ENCODE measurements around the gene TMEM191C.

- TF ChIP-seq HDGF (IDR thresholded peaks at IDR 0.05; ENCODE audit: borderline replicate concordance), result no peak
- no peak for TF ChIP-seq ARNT (IDR thresholded peaks at IDR 0.05)
- no peak for TF ChIP-seq SP1 (IDR thresholded peaks at IDR 0.05)
- TF ChIP-seq FOXM1 (IDR thresholded peaks at IDR 0.05; ENCODE audit: borderline replicate concordance), result no peak
- no peak for TF ChIP-seq LEF1 (IDR thresholded peaks at IDR 0.05; ENCODE audit: borderline replicate concordance)
- no peak for TF ChIP-seq TARDBP (IDR thresholded peaks at IDR 0.05)
- TF ChIP-seq FOXA1 (IDR thresholded peaks at IDR 0.05), result no peak
Measured at GRCh38 chr22:21455334-21456089, 11.7 kb upstream of the TMEM191C start.

Data from HEK293T (cell line).